ENCODE data around the gene TNIP1.

TNIP1 gene

DNA sequence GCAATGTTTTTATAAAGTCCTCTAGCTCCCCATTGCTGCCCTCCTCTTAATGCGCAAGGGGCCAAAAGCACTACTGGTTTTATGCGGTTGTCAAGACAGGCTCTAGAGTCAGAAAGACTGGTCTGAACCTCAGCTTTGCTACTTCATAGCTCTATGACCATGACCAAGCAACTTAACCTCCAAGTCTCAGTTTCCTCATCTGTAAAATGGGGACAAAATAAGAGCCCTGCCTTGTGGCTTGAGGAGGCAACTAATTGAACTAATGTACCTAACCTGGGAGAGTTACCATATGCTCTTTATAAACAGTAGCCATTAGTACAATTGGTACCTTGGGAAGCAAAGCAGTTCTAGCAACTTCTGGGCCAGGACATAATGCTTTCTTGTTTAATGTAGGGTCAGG, 40.3 kb upstream of the TNIP1 start:
- 98% methylated on average over 2 of the region's 2 CpGs for WGBS, 2 experiments
- H3K27ac ChIP-seq (ENCODE audit: insufficient read depth, low read depth, low read length, poor library complexity, severe bottlenecking) = no peak overlapping the region
- peaks cover 21% of the 10 kb centered on the region for H3K36me3 ChIP-seq (ENCODE audit: control insufficient read depth, insufficient read depth, low read length)
- no peaks in the 10 kb centered on the region for H3K9me3 ChIP-seq (ENCODE audit: control insufficient read depth, low read length)
- no peaks in the 10 kb centered on the region for H3K27me3 ChIP-seq (ENCODE audit: control insufficient read depth, insufficient read depth, low read length, poor library complexity, severe bottlenecking)
- H3K4me1 ChIP-seq (ENCODE audit: control insufficient read depth, insufficient read depth, low read length) = no peaks in the 10 kb centered on the region
- H3K4me3 ChIP-seq (ENCODE audit: insufficient read depth, low read depth, low read length) = no peak overlapping the region

DNA sequence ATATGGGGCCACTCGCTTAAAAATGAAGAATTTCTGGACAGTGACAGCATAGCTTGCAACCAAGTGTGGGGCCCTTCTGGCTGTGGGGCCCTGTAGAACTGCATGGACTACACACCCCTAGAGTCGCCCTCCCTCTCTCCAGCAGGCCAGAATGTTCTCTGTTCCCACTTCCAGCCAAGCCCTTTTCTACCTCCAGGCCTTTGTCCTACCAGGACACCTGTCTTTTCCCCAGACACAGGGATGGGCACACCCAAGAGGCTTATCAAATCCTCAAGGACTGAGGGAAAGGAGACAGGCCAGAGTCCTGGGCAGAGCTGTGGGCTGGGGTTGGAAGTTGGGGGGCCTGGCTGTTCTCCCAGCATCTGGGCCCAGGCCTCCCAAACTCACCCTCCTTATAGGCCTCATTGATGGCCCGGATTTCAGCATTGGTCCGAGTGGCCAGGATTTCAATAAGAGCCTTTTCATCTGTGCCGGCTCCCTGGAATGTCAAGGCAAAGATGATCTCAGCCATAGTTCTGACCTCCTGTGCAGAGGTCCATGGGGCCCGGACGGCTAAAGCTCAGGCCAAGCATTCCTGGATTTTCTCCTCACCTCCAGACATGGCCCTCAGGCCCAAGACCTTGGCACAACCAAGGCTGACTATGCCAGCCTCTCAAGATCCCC, 38.2 kb upstream of the TNIP1 start:
- no peaks in the 10 kb centered on the region for H3K4me1 ChIP-seq (ENCODE audit: control insufficient read depth, insufficient read depth, low read length)
- no peaks in the 10 kb centered on the region for H3K9me3 ChIP-seq (ENCODE audit: control insufficient read depth, low read length)
- peaks cover 21% of the 10 kb centered on the region for H3K36me3 ChIP-seq (ENCODE audit: control insufficient read depth, insufficient read depth, low read length)

DNA sequence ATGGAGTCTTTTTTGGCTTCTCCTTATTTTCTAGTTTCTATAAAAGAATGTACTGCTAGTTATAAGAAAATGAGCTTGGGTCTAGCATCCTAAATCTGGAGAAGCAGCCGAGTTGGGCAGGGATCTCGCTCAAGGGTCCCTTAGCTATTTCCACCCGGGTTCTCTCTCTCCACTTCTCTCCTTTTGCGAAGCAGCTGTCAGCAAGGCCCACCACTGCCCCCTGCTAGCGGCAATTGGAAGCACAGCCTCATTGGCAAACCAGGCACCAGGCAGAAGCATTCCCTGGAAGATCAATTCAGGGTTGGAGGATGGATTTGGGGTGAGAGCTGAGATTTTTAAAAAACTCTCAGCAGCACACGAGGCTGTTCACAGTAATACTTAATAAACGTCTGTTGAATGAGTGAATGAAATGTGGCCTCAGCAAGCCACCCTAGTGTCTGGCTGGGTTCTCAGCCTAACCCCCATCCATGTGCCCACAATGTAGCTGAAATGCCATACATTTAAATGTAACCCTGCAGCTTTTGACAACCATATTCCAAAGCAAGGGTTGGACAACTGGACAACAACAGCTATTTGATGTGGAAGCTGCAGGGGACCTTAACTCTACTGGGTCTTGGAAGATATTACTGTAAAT, 34.6 kb upstream of the TNIP1 start:
- 22 to 24% methylated on average over 7 of the region's 7 CpGs for WGBS, 2 experiments
- Histone ChIP-seq H3K36me3 (ENCODE audit: control insufficient read depth, insufficient read depth, low read length) (peaks cover 7% of the 10 kb centered on the region), H3K4me1 (ENCODE audit: control insufficient read depth, insufficient read depth, low read length) (no peaks in the 10 kb centered on the region), H3K4me3 (ENCODE audit: insufficient read depth, low read depth, low read length) (no peak overlapping the region), H3K27me3 (ENCODE audit: control insufficient read depth, insufficient read depth, low read length, poor library complexity, severe bottlenecking) (no peaks in the 10 kb centered on the region), H3K27ac (ENCODE audit: insufficient read depth, low read depth, low read length, poor library complexity, severe bottlenecking) (no peak overlapping the region), H3K9me3 (ENCODE audit: control insufficient read depth, low read length) (no peaks in the 10 kb centered on the region)

More for the DNA sequence above, 38.2 kb upstream of the TNIP1 start:
- Histone ChIP-seq H3K4me3 (ENCODE audit: insufficient read depth, low read depth, low read length) (no peak overlapping the region), H3K27ac (ENCODE audit: insufficient read depth, low read depth, low read length, poor library complexity, severe bottlenecking) (no peak overlapping the region), H3K27me3 (ENCODE audit: control insufficient read depth, insufficient read depth, low read length, poor library complexity, severe bottlenecking) (no peaks in the 10 kb centered on the region)
- WGBS, 2 experiments = 88 to 94% methylated on average over 7 of the region's 7 CpGs

DNA sequence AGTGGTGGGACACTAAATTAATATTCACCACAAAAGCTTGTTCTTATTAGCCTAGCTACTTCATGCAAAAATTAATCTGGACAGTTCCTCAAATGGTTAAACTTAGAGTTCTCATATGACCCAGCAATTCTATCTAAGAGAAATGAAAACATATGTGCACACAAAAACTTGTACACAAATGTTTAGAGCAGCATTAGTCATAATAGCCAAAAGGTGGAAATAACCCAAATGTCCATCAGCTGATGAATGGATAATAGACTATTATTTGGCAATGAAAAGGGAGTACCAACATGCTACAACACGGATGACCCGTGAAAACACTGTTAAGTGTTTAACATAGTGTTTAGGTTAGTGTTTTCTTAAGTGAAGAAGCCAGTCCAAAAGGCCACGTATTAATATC, 32.8 kb upstream of the TNIP1 start:
- no peaks in the 10 kb centered on the region for H3K36me3 ChIP-seq (ENCODE audit: control insufficient read depth, insufficient read depth, low read length)
- H3K4me3 ChIP-seq (ENCODE audit: insufficient read depth, low read depth, low read length) = no peak overlapping the region
- H3K27me3 ChIP-seq (ENCODE audit: control insufficient read depth, insufficient read depth, low read length, poor library complexity, severe bottlenecking) = no peaks in the 10 kb centered on the region
- no peaks in the 10 kb centered on the region for H3K9me3 ChIP-seq (ENCODE audit: control insufficient read depth, low read length)
- no peak overlapping the region for H3K27ac ChIP-seq (ENCODE audit: insufficient read depth, low read depth, low read length, poor library complexity, severe bottlenecking)
- no peaks in the 10 kb centered on the region for H3K4me1 ChIP-seq (ENCODE audit: control insufficient read depth, insufficient read depth, low read length)
- 64 to 65% methylated on average over 3 of the region's 3 CpGs for WGBS, 2 experiments

DNA sequence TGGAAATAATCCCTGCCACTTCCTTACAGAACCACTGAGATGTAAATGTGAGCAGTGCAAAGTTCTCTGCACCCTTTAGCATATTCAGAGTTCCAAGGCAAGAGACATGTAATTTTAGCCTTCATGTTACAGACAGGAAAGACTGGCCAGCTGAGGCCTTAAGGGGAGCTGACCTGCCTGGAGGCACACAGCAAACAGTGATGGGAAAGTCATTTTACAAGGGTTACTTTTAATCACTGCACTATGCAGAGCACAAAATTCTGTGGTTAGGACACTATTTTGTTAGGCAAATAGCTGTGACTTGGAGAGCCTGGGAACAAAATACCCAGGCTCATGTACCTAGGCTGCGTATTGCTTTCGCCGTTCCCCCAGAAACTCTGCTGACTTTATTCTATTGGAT, 30.2 kb upstream of the TNIP1 start:
- Histone ChIP-seq H3K27ac (ENCODE audit: insufficient read depth, low read depth, low read length, poor library complexity, severe bottlenecking) (no peak overlapping the region), H3K36me3 (ENCODE audit: control insufficient read depth, insufficient read depth, low read length) (no peaks in the 10 kb centered on the region), H3K27me3 (ENCODE audit: control insufficient read depth, insufficient read depth, low read length, poor library complexity, severe bottlenecking) (no peaks in the 10 kb centered on the region), H3K4me1 (ENCODE audit: control insufficient read depth, insufficient read depth, low read length) (no peaks in the 10 kb centered on the region), H3K9me3 (ENCODE audit: control insufficient read depth, low read length) (no peaks in the 10 kb centered on the region), H3K4me3 (ENCODE audit: insufficient read depth, low read depth, low read length) (no peak overlapping the region)
- 99% methylated on average over 3 of the region's 3 CpGs for WGBS, 2 experiments

DNA sequence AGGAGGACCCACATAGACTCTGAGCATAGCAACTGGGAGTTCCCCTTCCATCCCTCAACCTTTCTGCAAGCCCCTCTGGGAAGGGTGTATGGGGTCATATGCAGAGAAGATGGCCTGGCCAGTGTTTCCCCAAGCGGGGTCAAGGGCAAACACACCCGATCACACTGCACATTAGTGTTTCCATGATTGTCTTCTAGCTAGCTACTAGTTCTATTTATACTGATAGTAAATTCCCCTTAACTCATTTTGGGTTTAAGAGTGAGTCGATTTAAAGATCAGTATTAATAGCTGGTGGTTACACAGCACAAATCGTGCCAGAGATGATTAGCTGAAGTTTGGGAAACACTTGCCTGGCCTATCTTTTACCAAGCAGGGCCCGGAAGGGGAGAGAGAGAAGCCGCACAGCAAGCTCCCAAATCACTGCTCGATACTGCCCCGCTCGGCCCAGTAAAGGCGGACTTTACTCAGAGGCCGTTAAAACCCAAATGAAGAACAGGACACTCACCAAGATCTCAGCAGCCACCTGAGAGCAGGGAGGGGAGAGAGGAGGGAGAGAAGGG, 29.4 kb upstream of the TNIP1 start:
- H3K27me3 ChIP-seq (ENCODE audit: control insufficient read depth, insufficient read depth, low read length, poor library complexity, severe bottlenecking) = no peaks in the 10 kb centered on the region
- WGBS, 2 experiments = 92 to 94% methylated on average over 11 of the region's 11 CpGs
- H3K9me3 ChIP-seq (ENCODE audit: control insufficient read depth, low read length) = no peaks in the 10 kb centered on the region
- H3K27ac ChIP-seq (ENCODE audit: insufficient read depth, low read depth, low read length, poor library complexity, severe bottlenecking) = no peak overlapping the region
- H3K36me3 ChIP-seq (ENCODE audit: control insufficient read depth, insufficient read depth, low read length) = no peaks in the 10 kb centered on the region
- no peaks in the 10 kb centered on the region for H3K4me1 ChIP-seq (ENCODE audit: control insufficient read depth, insufficient read depth, low read length)
- no peak overlapping the region for H3K4me3 ChIP-seq (ENCODE audit: insufficient read depth, low read depth, low read length)

DNA sequence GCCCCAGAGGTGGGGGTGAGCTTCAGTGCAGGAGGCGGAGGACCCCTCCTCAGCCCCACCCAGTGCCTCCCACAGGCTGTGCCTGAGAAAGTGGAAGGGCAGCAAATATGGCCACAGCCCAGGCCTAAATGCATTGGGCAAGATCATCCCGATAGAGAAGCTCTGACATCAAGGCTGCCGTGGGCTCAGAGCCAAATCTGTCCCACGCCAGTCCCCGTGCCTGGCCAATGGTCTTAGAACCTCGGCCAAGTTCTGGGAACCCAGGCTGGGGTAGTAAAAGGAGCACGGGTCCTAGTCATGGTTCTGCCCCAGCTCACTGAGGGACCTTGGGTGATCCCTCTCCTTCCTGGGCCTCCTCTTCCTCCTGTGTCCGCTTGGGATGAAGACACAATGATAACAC, 27.7 kb upstream of the TNIP1 start:
- H3K36me3 ChIP-seq (ENCODE audit: control insufficient read depth, insufficient read depth, low read length) = no peaks in the 10 kb centered on the region
- H3K4me3 ChIP-seq (ENCODE audit: insufficient read depth, low read depth, low read length) = no peak overlapping the region
- H3K27me3 ChIP-seq (ENCODE audit: control insufficient read depth, insufficient read depth, low read length, poor library complexity, severe bottlenecking) = no peaks in the 10 kb centered on the region
- H3K4me1 ChIP-seq (ENCODE audit: control insufficient read depth, insufficient read depth, low read length) = no peaks in the 10 kb centered on the region
- WGBS, 2 experiments = 95% methylated on average over 8 of the region's 8 CpGs
- no peaks in the 10 kb centered on the region for H3K9me3 ChIP-seq (ENCODE audit: control insufficient read depth, low read length)
- no peak overlapping the region for H3K27ac ChIP-seq (ENCODE audit: insufficient read depth, low read depth, low read length, poor library complexity, severe bottlenecking)

DNA sequence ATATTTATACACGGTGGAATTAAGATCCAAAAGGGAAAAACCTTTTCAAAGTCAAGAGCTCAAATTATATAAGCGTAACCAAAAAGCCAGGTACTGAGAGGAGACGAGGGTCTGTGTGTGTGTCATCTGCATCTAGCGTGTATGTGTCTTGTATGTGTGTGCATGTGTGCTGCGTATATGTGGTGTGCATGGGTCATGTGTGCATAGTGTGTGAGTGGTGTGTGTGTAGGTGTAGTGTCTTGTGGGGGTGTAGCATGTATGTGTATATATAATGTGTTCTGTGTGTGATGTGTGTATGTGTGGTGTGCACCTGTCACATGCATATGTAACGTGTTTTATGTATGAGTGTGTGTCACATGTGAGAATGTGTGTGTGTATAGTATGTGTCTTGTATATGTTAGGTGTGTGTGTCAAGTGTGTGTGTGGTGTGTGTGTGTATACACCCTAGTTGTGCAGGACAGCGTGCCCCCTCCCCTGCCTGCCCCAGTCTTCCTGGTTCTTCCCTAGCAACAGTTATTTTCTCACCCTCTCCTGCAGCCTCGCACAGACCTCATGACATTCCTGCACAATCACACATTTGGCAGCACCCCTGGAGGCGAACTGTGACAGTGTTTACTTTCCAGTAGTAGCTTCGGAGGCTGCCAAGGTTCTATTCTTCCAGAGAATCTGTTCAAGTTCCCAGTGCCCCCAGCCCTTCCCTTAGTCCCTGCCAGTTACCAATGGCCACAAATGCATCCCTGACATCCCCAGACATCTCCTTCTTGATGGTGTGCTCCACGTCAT, 27.1 kb upstream of the TNIP1 start:
- no peaks in the 10 kb centered on the region for H3K36me3 ChIP-seq (ENCODE audit: control insufficient read depth, insufficient read depth, low read length)
- no peaks in the 10 kb centered on the region for H3K27me3 ChIP-seq (ENCODE audit: control insufficient read depth, insufficient read depth, low read length, poor library complexity, severe bottlenecking)
- H3K9me3 ChIP-seq (ENCODE audit: control insufficient read depth, low read length) = no peaks in the 10 kb centered on the region
- no peak overlapping the region for H3K4me3 ChIP-seq (ENCODE audit: insufficient read depth, low read depth, low read length)
- no peaks in the 10 kb centered on the region for H3K4me1 ChIP-seq (ENCODE audit: control insufficient read depth, insufficient read depth, low read length)
- WGBS, 2 experiments = 94 to 96% methylated on average over 10 to 11 of the region's 11 CpGs
- no peak overlapping the region for H3K27ac ChIP-seq (ENCODE audit: insufficient read depth, low read depth, low read length, poor library complexity, severe bottlenecking)

DNA sequence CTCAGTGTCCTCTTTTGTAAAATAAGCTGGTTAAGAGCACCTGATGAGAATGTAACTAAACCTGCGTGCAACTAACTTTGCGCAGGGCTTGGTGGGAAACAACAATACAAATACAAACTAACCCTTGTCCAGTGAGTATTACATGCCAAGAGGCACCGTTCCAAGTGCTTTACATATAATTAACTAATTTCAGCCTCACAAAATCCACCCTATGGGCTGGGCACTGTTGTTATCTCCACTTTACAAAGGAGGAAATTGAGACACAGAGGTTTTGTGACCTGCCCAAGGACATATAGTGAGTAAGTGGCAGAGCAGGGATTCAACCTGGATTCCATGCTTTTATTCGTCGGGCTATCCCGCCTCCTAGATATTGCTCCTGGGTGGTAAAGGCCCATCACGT, 26.2 kb upstream of the TNIP1 start:
- no peak overlapping the region for H3K27ac ChIP-seq (ENCODE audit: insufficient read depth, low read depth, low read length, poor library complexity, severe bottlenecking)
- H3K9me3 ChIP-seq (ENCODE audit: control insufficient read depth, low read length) = no peaks in the 10 kb centered on the region
- 93 to 94% methylated on average over 7 of the region's 7 CpGs for whole genome bisulfite sequencing, 2 experiments
- H3K27me3 ChIP-seq (ENCODE audit: control insufficient read depth, insufficient read depth, low read length, poor library complexity, severe bottlenecking) = no peaks in the 10 kb centered on the region
- no peaks in the 10 kb centered on the region for H3K4me1 ChIP-seq (ENCODE audit: control insufficient read depth, insufficient read depth, low read length)
- H3K36me3 ChIP-seq (ENCODE audit: control insufficient read depth, insufficient read depth, low read length) = no peaks in the 10 kb centered on the region
- no peak overlapping the region for H3K4me3 ChIP-seq (ENCODE audit: insufficient read depth, low read depth, low read length)

DNA sequence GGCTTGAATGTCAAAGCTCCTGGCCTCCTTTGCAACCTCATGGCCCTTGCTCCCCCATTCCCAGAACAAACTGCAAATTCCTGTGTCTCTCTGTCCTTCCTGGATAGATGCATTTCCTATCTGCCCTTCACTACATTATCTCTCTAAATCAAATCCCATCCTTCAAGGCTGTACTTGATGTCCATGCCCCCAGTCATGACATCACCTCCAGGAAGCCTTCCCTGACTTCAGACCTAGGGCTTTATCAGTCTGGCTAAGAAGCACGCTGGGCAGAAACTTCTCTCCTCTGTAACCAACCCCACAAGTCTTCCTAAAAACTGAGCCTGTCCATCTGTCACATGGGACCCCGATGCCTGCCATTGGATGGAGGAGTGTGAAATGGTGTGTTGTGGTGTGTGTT, 25.7 kb upstream of the TNIP1 start:
- WGBS, 2 experiments = 86 to 100% methylated on average over 1 to 2 of the region's 2 CpGs
- H3K27ac ChIP-seq (ENCODE audit: insufficient read depth, low read depth, low read length, poor library complexity, severe bottlenecking) = no peak overlapping the region
- no peaks in the 10 kb centered on the region for H3K9me3 ChIP-seq (ENCODE audit: control insufficient read depth, low read length)
- H3K36me3 ChIP-seq (ENCODE audit: control insufficient read depth, insufficient read depth, low read length) = no peaks in the 10 kb centered on the region
- no peaks in the 10 kb centered on the region for H3K4me1 ChIP-seq (ENCODE audit: control insufficient read depth, insufficient read depth, low read length)
- no peaks in the 10 kb centered on the region for H3K27me3 ChIP-seq (ENCODE audit: control insufficient read depth, insufficient read depth, low read length, poor library complexity, severe bottlenecking)
- H3K4me3 ChIP-seq (ENCODE audit: insufficient read depth, low read depth, low read length) = no peak overlapping the region

Measured in ectodermal cell (in vitro differentiated cells).